Measurements from ENCODE around the gene DCAF17.
"Not testable (repeated sequence)": the region's sequence is repeated elsewhere in the genome, so short reads cannot be mapped to it uniquely, and the experiment has no call there.

The DCAF17 gene

GRCh38 chr2:171411214-171411613, 22.8 kb upstream of the DCAF17 start:
- no peak for DNase-seq

GRCh38 chr2:171411791-171412483, 22.1 kb upstream of the DCAF17 start:
- no peak for DNase-seq

- no peak for DNase-seq
Observed at GRCh38 chr2:171412571-171413175, 21.4 kb upstream of the DCAF17 start.

GRCh38 chr2:171414645-171415044, 19.4 kb upstream of the DCAF17 start:
- peak; percentile 66 for DNase-seq

GRCh38 chr2:171416009-171416926, 17.8 kb upstream of the DCAF17 start:
- DNase-seq = peak; percentile 93

GRCh38 chr2:171419333-171419732, 14.7 kb upstream of the DCAF17 start:
- no peak for DNase-seq

- DNase-seq = no peak
Observed at GRCh38 chr2:171420728-171421563, 13.1 kb upstream of the DCAF17 start.

GRCh38 chr2:171422710-171423495, 11.1 kb upstream of the DCAF17 start:
- not testable (repeated sequence) for DNase-seq

GRCh38 chr2:171430516-171431410, 3.3 kb upstream of the DCAF17 start:
- DNase-seq = peak; percentile 52

- DNase-seq = no peak
Observed at GRCh38 chr2:171431677-171432167, 2.3 kb upstream of the DCAF17 start.

GRCh38 chr2:171432206-171432968, 1.6 kb upstream of the DCAF17 start:
- DNase-seq = no peak

- DNase-seq = peak; percentile 89
Observed at GRCh38 chr2:171432969-171433762, 860 bp upstream of the DCAF17 start.

GRCh38 chr2:171433763-171434012, 338 bp upstream of the DCAF17 start, which contains the start of gene METTL8:
Gene METTL8 (minus strand): TSS chr2:171433990. CDS start chr2:171392185, 41,805 bp downstream.
- DNase-seq = no peak

- no peak for DNase-seq
Observed at GRCh38 chr2:171436307-171436706, 2.3 kb downstream of the DCAF17 start.

- DNase-seq = no peak
Observed at GRCh38 chr2:171441470-171441869, 7.4 kb downstream of the DCAF17 start.

- peak; percentile 19 for DNase-seq
Observed at GRCh38 chr2:171447675-171448074, 13.6 kb downstream of the DCAF17 start.

- DNase-seq = no peak
Observed at GRCh38 chr2:171451074-171451473, 17.0 kb downstream of the DCAF17 start.

GRCh38 chr2:171452773-171453172, 18.7 kb downstream of the DCAF17 start:
- DNase-seq = no peak

GRCh38 chr2:171459498-171459897, 25.5 kb downstream of the DCAF17 start:
- no peak for DNase-seq

Measured in hematopoietic multipotent progenitor cell treated with erythropoietin and hydrocortisone succinate and interleukin-3 and kit ligand, for 4 days (in vitro differentiated cells).